Upper lobe of left lung (tissue), 6 donors: ENCODE results near the gene SNRNP70. TPM values are rescaled to one million over a fixed set of nuclear protein-coding genes. Genes with fewer than 3 reads are reported as not detected.

ENCODE experiments used
- ATAC-seq, 2 donors: fragments of 200-7000 bp; cut with Tn5 transposase; one replicate each; pipeline ENCODE4 v1.9.1; 2022; ENCODE audit warnings: mild to moderate bottlenecking in 2 of 2, moderate library complexity in 2 of 2; ENCODE audit not compliant: low FRiP score in 2 of 2
- DNase-seq, 2 donors: peaks; one replicate each; pipeline ENCODE4 v3.0.0-alpha.2; 2019 to 2020
- H3K27ac ChIP-seq, 4 donors: fragments of 200-600 bp; sonication (generic); one replicate each; pipeline ENCODE4 v1.5.1; 2016 to 2019
- H3K27me3 ChIP-seq, 4 donors: fragments of 200-600 bp; sonication (generic); one replicate each; pipeline ENCODE4 v1.5.1; 2017 to 2019
- H3K36me3 ChIP-seq, 4 donors: fragments of 200-600 bp; sonication (generic); one replicate each; pipeline ENCODE4 v1.5.1; 2016 to 2019
- H3K4me1 ChIP-seq, 4 donors: fragments of 200-600 bp; sonication (generic); one replicate each; pipeline ENCODE4 v1.5.1; 2018 to 2019
- H3K4me3 ChIP-seq, 4 donors: fragments of 200-600 bp; sonication (generic); one replicate each; pipeline ENCODE4 v1.5.1; 2017 to 2019; ENCODE audit warnings: mild to moderate bottlenecking in 2 of 4, moderate library complexity in 1 of 4
- H3K9me3 ChIP-seq, 4 donors: fragments of 200-600 bp; sonication (generic); one replicate each; pipeline ENCODE4 v1.5.1; 2018 to 2019
- CTCF ChIP-seq, 6 experiments: fragments of 450-650 bp in 4 of 6; fragments of 200-600 bp in 2 of 6; sonication (generic) in 2 of 6; IDR thresholded peaks; one replicate each; pipeline ENCODE4 v1.5.1; 2016 to 2019; ENCODE audit warnings: antibody characterized with exemption in 6 of 6
- EP300 ChIP-seq, 4 donors: sonication (generic); formaldehyde crosslinking; IDR thresholded peaks; one replicate each; pipeline ENCODE4 v1.5.1; 2017; ENCODE audit warnings: antibody characterized with exemption in 4 of 4, control low read depth in 2 of 4
- POLR2A ChIP-seq, 4 donors: fragments of 450-650 bp; IDR thresholded peaks; one replicate each; pipeline ENCODE4 v1.5.1; 2016 to 2017; ENCODE audit warnings: antibody characterized with exemption in 4 of 4, mild to moderate bottlenecking in 2 of 4
- POLR2AphosphoS5 ChIP-seq, 2 donors: sonication (generic); formaldehyde crosslinking; IDR thresholded peaks; one replicate each; pipeline ENCODE4 v1.5.1; 2017; ENCODE audit warnings: antibody characterized with exemption in 2 of 2
- WGBS, 2 donors: methylation state at CpG; one replicate each; pipeline ENCODE4 v1.1.5; 2017 to 2018; 5-methylcytosine and 5-hydroxymethylcytosine counted together
- total RNA-seq, 6 donors: library from RNA; depleted of rRNA in 4 of 6; stranded (reverse); fragments of >200 nt in 4 of 6; gene quantifications; one replicate each; pipeline versions ENCODE4 v1.1.0 to v1.2.1, GENCODE V29; 2016 to 2021
- donor health status: DM: no; HTN: no; CAD: no; lungs with moderate emphysema.
- donor health status: DM: no; HTN: yes; CAD: no; lungs with severe emphysema.

The SNRNP70 gene
- total RNA-seq, 6 donors from 2014 or later, result 147 to 1,500 (median 176) TPM

DNA sequence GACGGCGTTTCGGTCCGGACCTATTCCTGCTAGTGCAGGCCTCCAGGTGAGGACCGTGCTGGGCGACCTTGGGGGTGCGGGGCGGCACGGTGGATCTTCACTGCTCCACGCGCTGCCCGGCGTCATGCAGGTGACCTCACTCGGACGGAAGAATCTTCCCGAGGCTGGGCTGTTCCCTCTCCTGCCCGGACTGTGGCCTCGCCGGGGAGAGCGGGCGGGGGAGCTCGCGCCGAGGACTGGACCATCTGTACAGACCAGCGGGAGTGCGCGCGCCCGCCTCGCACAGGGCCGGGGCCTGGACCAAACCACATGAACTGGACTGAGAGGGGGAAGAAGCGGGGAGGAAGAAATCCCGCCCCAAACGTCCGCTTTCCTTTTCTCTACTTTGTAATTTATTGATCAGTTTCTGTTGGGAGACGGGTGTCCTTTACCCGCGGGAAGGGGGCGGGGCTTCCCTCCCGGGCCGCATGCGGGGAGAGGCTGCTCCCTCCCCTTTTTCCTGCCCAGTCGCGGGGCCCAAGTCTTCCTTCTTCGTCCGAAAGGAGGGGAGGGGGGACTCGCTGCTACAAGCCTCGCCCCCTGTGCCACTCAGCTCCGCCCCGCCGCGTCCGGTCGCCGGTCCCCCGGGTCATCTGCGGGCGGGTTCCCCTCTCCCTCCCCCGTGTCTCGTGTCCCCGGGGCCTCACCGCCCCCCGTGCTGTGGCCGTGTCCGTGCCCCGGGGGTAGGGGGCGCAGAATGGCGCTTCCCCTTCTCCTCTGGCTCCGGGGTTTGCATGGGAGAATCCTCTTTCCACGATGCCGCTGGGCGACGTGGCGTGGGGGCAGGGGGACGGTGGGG, 65.1 kb downstream of the SNRNP70 start:
- Histone ChIP-seq H3K4me1 (peaks cover 36 to 54% (median 44%) of the 10 kb centered on the region in 4 donors), H3K36me3 (no peaks in the 10 kb centered on the region), H3K27ac (peak overlapping the region; percentile 64 to 88 (median 74)), H3K27me3 (no peaks in the 10 kb centered on the region), H3K9me3 (no peaks in the 10 kb centered on the region), H3K4me3 (peak overlapping the region; percentile 36 to 67 (median 64))
- peak; percentile 86 to 87 for ATAC-seq
- 0 to 1% methylated on average over 19 to 50 of the region's 75 CpGs for WGBS, 2 donors
- DNase-seq, result peak; percentile 79 to 95
- TF ChIP-seq EP300 (IDR thresholded peaks at IDR 0.05), result no peak
- peak; percentile 4 to 35 for TF ChIP-seq POLR2AphosphoS5 (IDR thresholded peaks at IDR 0.05)
- TF ChIP-seq CTCF (IDR thresholded peaks at IDR 0.05), result no peak
- TF ChIP-seq POLR2A (IDR thresholded peaks at IDR 0.05), result peak in 2 of 4 donors; percentile 19 to 33

DNA sequence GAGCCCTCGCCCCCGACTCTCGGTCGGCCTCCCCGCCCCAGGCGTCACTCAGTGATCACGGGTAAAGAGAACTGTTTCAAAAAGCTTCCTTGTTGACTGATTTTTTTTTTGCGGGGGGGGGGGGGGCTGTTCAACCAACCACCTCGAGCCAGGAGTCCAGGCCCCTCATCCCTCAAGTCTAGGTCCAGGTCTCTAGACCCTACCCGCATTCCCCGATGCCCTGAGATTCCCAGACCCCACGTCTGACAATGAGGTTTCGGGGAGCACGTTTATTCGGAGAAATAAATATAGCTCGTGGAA, 65.6 kb downstream of the SNRNP70 start:
- ATAC-seq (no peak), DNase-seq (no peak)
- TF ChIP-seq EP300 (IDR thresholded peaks at IDR 0.05), result no peak
- no peak for TF ChIP-seq POLR2A (IDR thresholded peaks at IDR 0.05)
- no peak for TF ChIP-seq POLR2AphosphoS5 (IDR thresholded peaks at IDR 0.05)
- no peak for TF ChIP-seq CTCF (IDR thresholded peaks at IDR 0.05)
- Histone ChIP-seq H3K4me3 (peak overlapping the region; percentile 36 to 67 (median 64)), H3K36me3 (no peaks in the 10 kb centered on the region), H3K9me3 (no peaks in the 10 kb centered on the region), H3K4me1 (peaks cover 30 to 48% (median 38%) of the 10 kb centered on the region in 4 donors), H3K27me3 (no peaks in the 10 kb centered on the region), H3K27ac (peak overlapping the region; percentile 64 to 88 (median 74))
- WGBS, 2 donors, result 9 to 10% methylated on average over 13 to 16 of the region's 16 CpGs

DNA sequence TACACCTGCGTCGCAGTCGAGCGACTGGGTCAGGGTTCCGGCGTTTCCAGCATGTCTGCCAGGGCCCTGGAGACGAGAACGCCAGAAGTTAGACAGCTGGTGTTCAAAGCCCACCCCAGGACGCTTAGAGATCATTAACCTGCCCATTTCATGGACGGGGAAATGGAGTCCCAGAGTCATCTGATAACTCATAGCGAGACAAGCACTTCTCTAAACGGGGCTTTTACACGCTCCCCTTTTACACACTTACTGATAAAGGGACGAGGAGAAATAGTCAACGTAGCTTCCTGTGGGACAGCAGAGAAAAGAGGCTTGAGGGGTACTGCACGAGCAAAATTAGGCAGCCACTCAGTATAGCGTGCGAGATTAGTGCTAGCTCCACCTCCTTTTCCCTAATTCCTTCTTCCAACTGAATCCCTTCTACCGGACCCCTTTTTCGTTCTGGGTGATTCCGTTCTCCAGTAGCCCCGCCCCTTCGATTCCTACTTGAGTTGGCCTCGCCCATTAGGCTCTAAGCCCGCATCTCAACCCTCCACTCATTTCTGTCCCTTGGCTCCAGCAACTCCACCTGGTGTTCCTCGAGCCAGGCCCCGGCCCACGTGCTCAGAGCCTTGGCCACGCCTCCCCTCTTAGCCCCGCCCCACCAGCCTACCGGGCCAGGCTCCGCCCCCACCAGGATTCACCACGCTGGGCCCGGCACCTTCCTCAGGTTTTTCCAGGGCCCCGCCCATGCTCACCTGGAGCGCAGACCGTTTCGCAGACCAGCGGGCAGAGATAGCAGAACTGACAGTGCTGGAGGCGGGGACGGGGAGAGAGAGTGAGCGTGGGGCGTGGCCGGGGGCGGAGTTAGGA, 66.2 kb downstream of the SNRNP70 start:
- no peak for TF ChIP-seq POLR2A (IDR thresholded peaks at IDR 0.05)
- WGBS, 2 donors, result 9 to 13% methylated on average over 41 to 44 of the region's 45 CpGs
- Histone ChIP-seq H3K4me3 (peak overlapping the region in 3 of 4 donors; percentile 64 to 67 (median 65)), H3K9me3 (no peaks in the 10 kb centered on the region), H3K4me1 (peaks cover 25 to 43% (median 34%) of the 10 kb centered on the region in 4 donors), H3K36me3 (no peaks in the 10 kb centered on the region), H3K27me3 (no peaks in the 10 kb centered on the region), H3K27ac (peak overlapping the region; percentile 33 to 88 (median 72))
- ATAC-seq (peak; percentile 21 to 60), DNase-seq (peak; percentile 89 to 93)

DNA sequence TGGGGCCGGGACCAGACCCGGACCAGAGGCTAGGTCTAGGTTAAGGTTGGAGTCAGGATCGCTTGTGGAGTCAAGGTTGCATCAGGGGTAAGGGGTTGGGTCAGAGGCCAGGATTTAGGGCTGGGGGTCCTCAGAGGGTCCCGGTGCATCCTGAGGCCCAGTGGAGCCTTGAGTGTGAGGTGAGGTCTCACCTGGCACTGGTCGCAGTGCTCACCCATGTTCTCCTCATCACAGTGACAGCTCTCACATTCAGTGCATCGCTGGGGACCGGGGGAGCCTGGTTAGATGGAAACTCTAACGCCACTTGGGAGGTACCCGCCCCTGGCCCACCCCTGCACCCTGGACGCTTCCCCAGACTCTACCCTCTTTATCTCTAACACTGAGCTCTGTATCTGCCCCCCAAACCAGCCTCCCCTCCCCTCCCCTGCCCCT, 66.9 kb downstream of the SNRNP70 start:
- TF ChIP-seq CTCF (IDR thresholded peaks at IDR 0.05) (no peak), POLR2AphosphoS5 (IDR thresholded peaks at IDR 0.05) (no peak), EP300 (IDR thresholded peaks at IDR 0.05) (no peak), POLR2A (IDR thresholded peaks at IDR 0.05) (no peak)
- H3K4me3 ChIP-seq, result peak overlapping the region in 2 of 4 donors; percentile 64 to 67
- WGBS, 2 donors, result 14 to 28% methylated on average over 4 to 10 of the region's 10 CpGs
- ATAC-seq, result no peak
- H3K27ac ChIP-seq, result peak overlapping the region in 1 of 4 donors; percentile 88
- no peak for DNase-seq
- no peaks in the 10 kb centered on the region for H3K9me3 ChIP-seq
- H3K36me3 ChIP-seq, result no peaks in the 10 kb centered on the region
- no peaks in the 10 kb centered on the region for H3K27me3 ChIP-seq
- H3K4me1 ChIP-seq, result peaks cover 26 to 43% (median 34%) of the 10 kb centered on the region in 4 donors
